ENCODE data around the gene MAU2. TPM values are rescaled to one million over a fixed set of nuclear protein-coding genes. Genes with fewer than 3 reads are reported as not detected.
A peak's percentile ranks its signal among the peaks of the same experiment; 100 is the strongest.

The MAU2 gene
- polyA plus RNA-seq, 2 donors: 19.6 to 35.6 TPM

- Histone ChIP-seq H3K27me3 (ENCODE audit: control insufficient read depth in 1 of 2, insufficient read depth in 2 of 2, low read length in 2 of 2) (no peaks in the 10 kb centered on the region), H3K4me1 (ENCODE audit: control insufficient read depth in 2 of 2, insufficient read depth in 2 of 2, low read length in 1 of 2) (no peaks in the 10 kb centered on the region), H3K9me3 (ENCODE audit: control insufficient read depth in 2 of 2, insufficient read depth in 1 of 2, low read depth in 1 of 2, low read length in 1 of 2) (no peaks in the 10 kb centered on the region), H3K4me3 (ENCODE audit: low read depth in 1 of 2, low read length in 2 of 2) (no peak overlapping the region), H3K27ac (ENCODE audit: low read depth in 2 of 2, low read length in 1 of 2) (peak overlapping the region in 1 of 2 donors; percentile 62), H3K36me3 (ENCODE audit: control insufficient read depth in 2 of 2, insufficient read depth in 2 of 2, low read length in 1 of 2) (peaks cover 8 to 24% of the 10 kb centered on the region in 2 donors)
- 94% methylated on average over 8 of the region's 8 CpGs for WGBS, 2 donors
Measured at GRCh38 chr19:19327672-19328071, 7.0 kb downstream of the MAU2 start.

- H3K36me3 ChIP-seq (ENCODE audit: control insufficient read depth in 2 of 2, insufficient read depth in 2 of 2, low read length in 1 of 2): peaks cover 8 to 25% of the 10 kb centered on the region in 2 donors
Measured at GRCh38 chr19:19329126-19329525, 8.5 kb downstream of the MAU2 start.

GRCh38 chr19:19334063-19334988 is 13.7 kb downstream of the MAU2 start:
- Histone ChIP-seq H3K4me3 (ENCODE audit: low read depth in 1 of 2, low read length in 2 of 2) (no peak overlapping the region), H3K4me1 (ENCODE audit: control insufficient read depth in 2 of 2, insufficient read depth in 2 of 2, low read length in 1 of 2) (peaks cover 5 to 24% of the 10 kb centered on the region in 2 donors), H3K27ac (ENCODE audit: low read depth in 2 of 2, low read length in 1 of 2) (peak overlapping the region; percentile 93 to 95), H3K36me3 (ENCODE audit: control insufficient read depth in 2 of 2, insufficient read depth in 2 of 2, low read length in 1 of 2) (peaks cover 18 to 35% of the 10 kb centered on the region in 2 donors), H3K27me3 (ENCODE audit: control insufficient read depth in 1 of 2, insufficient read depth in 2 of 2, low read length in 2 of 2) (no peaks in the 10 kb centered on the region), H3K9me3 (ENCODE audit: control insufficient read depth in 2 of 2, insufficient read depth in 1 of 2, low read depth in 1 of 2, low read length in 1 of 2) (no peaks in the 10 kb centered on the region)
- 59 to 66% methylated on average over 22 of the region's 22 CpGs for WGBS, 2 donors

More at GRCh38 chr19:19329126-19329525, 8.5 kb downstream of the MAU2 start:
- 50 to 68% methylated on average over 6 of the region's 6 CpGs for WGBS, 2 donors
- Histone ChIP-seq H3K9me3 (ENCODE audit: control insufficient read depth in 2 of 2, insufficient read depth in 1 of 2, low read depth in 1 of 2, low read length in 1 of 2) (no peaks in the 10 kb centered on the region), H3K27me3 (ENCODE audit: control insufficient read depth in 1 of 2, insufficient read depth in 2 of 2, low read length in 2 of 2) (no peaks in the 10 kb centered on the region), H3K4me1 (ENCODE audit: control insufficient read depth in 2 of 2, insufficient read depth in 2 of 2, low read length in 1 of 2) (peaks cover 0 to 3% of the 10 kb centered on the region in 2 donors), H3K27ac (ENCODE audit: low read depth in 2 of 2, low read length in 1 of 2) (peak overlapping the region in 1 of 2 donors; percentile 53), H3K4me3 (ENCODE audit: low read depth in 1 of 2, low read length in 2 of 2) (no peak overlapping the region)

GRCh38 chr19:19334989-19335344 is 14.3 kb downstream of the MAU2 start:
- peaks cover 15 to 35% of the 10 kb centered on the region in 2 donors for H3K36me3 ChIP-seq (ENCODE audit: control insufficient read depth in 2 of 2, insufficient read depth in 2 of 2, low read length in 1 of 2)
- no peak overlapping the region for H3K4me3 ChIP-seq (ENCODE audit: low read depth in 1 of 2, low read length in 2 of 2)

GRCh38 chr19:19335408-19336158 is 15.0 kb downstream of the MAU2 start:
- H3K9me3 ChIP-seq (ENCODE audit: control insufficient read depth in 2 of 2, insufficient read depth in 1 of 2, low read depth in 1 of 2, low read length in 1 of 2): no peaks in the 10 kb centered on the region
- peak overlapping the region; percentile 93 to 95 for H3K27ac ChIP-seq (ENCODE audit: low read depth in 2 of 2, low read length in 1 of 2)
- peaks cover 15 to 35% of the 10 kb centered on the region in 2 donors for H3K36me3 ChIP-seq (ENCODE audit: control insufficient read depth in 2 of 2, insufficient read depth in 2 of 2, low read length in 1 of 2)
- 55 to 59% methylated on average over 16 of the region's 16 CpGs for WGBS, 2 donors
- H3K4me1 ChIP-seq (ENCODE audit: control insufficient read depth in 2 of 2, insufficient read depth in 2 of 2, low read length in 1 of 2): peaks cover 5 to 24% of the 10 kb centered on the region in 2 donors
- no peaks in the 10 kb centered on the region for H3K27me3 ChIP-seq (ENCODE audit: control insufficient read depth in 1 of 2, insufficient read depth in 2 of 2, low read length in 2 of 2)
- H3K4me3 ChIP-seq (ENCODE audit: low read depth in 1 of 2, low read length in 2 of 2): no peak overlapping the region

More at GRCh38 chr19:19334989-19335344, 14.3 kb downstream of the MAU2 start:
- peak overlapping the region; percentile 93 to 95 for H3K27ac ChIP-seq (ENCODE audit: low read depth in 2 of 2, low read length in 1 of 2)
- no peaks in the 10 kb centered on the region for H3K27me3 ChIP-seq (ENCODE audit: control insufficient read depth in 1 of 2, insufficient read depth in 2 of 2, low read length in 2 of 2)
- WGBS, 2 donors: 50 to 53% methylated on average over 3 of the region's 3 CpGs
- H3K9me3 ChIP-seq (ENCODE audit: control insufficient read depth in 2 of 2, insufficient read depth in 1 of 2, low read depth in 1 of 2, low read length in 1 of 2): no peaks in the 10 kb centered on the region
- peaks cover 5 to 24% of the 10 kb centered on the region in 2 donors for H3K4me1 ChIP-seq (ENCODE audit: control insufficient read depth in 2 of 2, insufficient read depth in 2 of 2, low read length in 1 of 2)

GRCh38 chr19:19336597-19336996 is 16.0 kb downstream of the MAU2 start:
- Histone ChIP-seq H3K4me1 (ENCODE audit: control insufficient read depth in 2 of 2, insufficient read depth in 2 of 2, low read length in 1 of 2) (peaks cover 5 to 24% of the 10 kb centered on the region in 2 donors), H3K27ac (ENCODE audit: low read depth in 2 of 2, low read length in 1 of 2) (peak overlapping the region; percentile 93 to 95), H3K36me3 (ENCODE audit: control insufficient read depth in 2 of 2, insufficient read depth in 2 of 2, low read length in 1 of 2) (peaks cover 22 to 40% of the 10 kb centered on the region in 2 donors), H3K4me3 (ENCODE audit: low read depth in 1 of 2, low read length in 2 of 2) (no peak overlapping the region), H3K27me3 (ENCODE audit: control insufficient read depth in 1 of 2, insufficient read depth in 2 of 2, low read length in 2 of 2) (no peaks in the 10 kb centered on the region), H3K9me3 (ENCODE audit: control insufficient read depth in 2 of 2, insufficient read depth in 1 of 2, low read depth in 1 of 2, low read length in 1 of 2) (no peaks in the 10 kb centered on the region)
- 34 to 39% methylated on average over 3 of the region's 3 CpGs for whole genome bisulfite sequencing, 2 donors

GRCh38 chr19:19337120-19337519 is 16.5 kb downstream of the MAU2 start:
- Histone ChIP-seq H3K36me3 (ENCODE audit: control insufficient read depth in 2 of 2, insufficient read depth in 2 of 2, low read length in 1 of 2) (peaks cover 22 to 42% of the 10 kb centered on the region in 2 donors), H3K27ac (ENCODE audit: low read depth in 2 of 2, low read length in 1 of 2) (peak overlapping the region; percentile 93 to 95), H3K27me3 (ENCODE audit: control insufficient read depth in 1 of 2, insufficient read depth in 2 of 2, low read length in 2 of 2) (no peaks in the 10 kb centered on the region), H3K9me3 (ENCODE audit: control insufficient read depth in 2 of 2, insufficient read depth in 1 of 2, low read depth in 1 of 2, low read length in 1 of 2) (no peaks in the 10 kb centered on the region), H3K4me1 (ENCODE audit: control insufficient read depth in 2 of 2, insufficient read depth in 2 of 2, low read length in 1 of 2) (peaks cover 5 to 24% of the 10 kb centered on the region in 2 donors), H3K4me3 (ENCODE audit: low read depth in 1 of 2, low read length in 2 of 2) (no peak overlapping the region)
- 60 to 72% methylated on average over 17 of the region's 17 CpGs for WGBS, 2 donors

- peaks cover 22 to 46% of the 10 kb centered on the region in 2 donors for H3K36me3 ChIP-seq (ENCODE audit: control insufficient read depth in 2 of 2, insufficient read depth in 2 of 2, low read length in 1 of 2)
- WGBS, 2 donors: 51 to 58% methylated on average over 7 of the region's 7 CpGs
Measured at GRCh38 chr19:19338082-19338481, 17.5 kb downstream of the MAU2 start.

GRCh38 chr19:19341026-19341425 is 20.4 kb downstream of the MAU2 start:
- Histone ChIP-seq H3K27ac (ENCODE audit: low read depth in 2 of 2, low read length in 1 of 2) (no peak overlapping the region), H3K9me3 (ENCODE audit: control insufficient read depth in 2 of 2, insufficient read depth in 1 of 2, low read depth in 1 of 2, low read length in 1 of 2) (no peaks in the 10 kb centered on the region), H3K27me3 (ENCODE audit: control insufficient read depth in 1 of 2, insufficient read depth in 2 of 2, low read length in 2 of 2) (no peaks in the 10 kb centered on the region), H3K36me3 (ENCODE audit: control insufficient read depth in 2 of 2, insufficient read depth in 2 of 2, low read length in 1 of 2) (peaks cover 39 to 61% of the 10 kb centered on the region in 2 donors), H3K4me3 (ENCODE audit: low read depth in 1 of 2, low read length in 2 of 2) (no peak overlapping the region), H3K4me1 (ENCODE audit: control insufficient read depth in 2 of 2, insufficient read depth in 2 of 2, low read length in 1 of 2) (peaks cover 3 to 11% of the 10 kb centered on the region in 2 donors)
- 93 to 96% methylated on average over 10 to 11 of the region's 11 CpGs for WGBS, 2 donors

More at GRCh38 chr19:19338082-19338481, 17.5 kb downstream of the MAU2 start:
- H3K4me3 ChIP-seq (ENCODE audit: low read depth in 1 of 2, low read length in 2 of 2): no peak overlapping the region
- peaks cover 5 to 24% of the 10 kb centered on the region in 2 donors for H3K4me1 ChIP-seq (ENCODE audit: control insufficient read depth in 2 of 2, insufficient read depth in 2 of 2, low read length in 1 of 2)
- H3K9me3 ChIP-seq (ENCODE audit: control insufficient read depth in 2 of 2, insufficient read depth in 1 of 2, low read depth in 1 of 2, low read length in 1 of 2): no peaks in the 10 kb centered on the region
- H3K27me3 ChIP-seq (ENCODE audit: control insufficient read depth in 1 of 2, insufficient read depth in 2 of 2, low read length in 2 of 2): no peaks in the 10 kb centered on the region
- H3K27ac ChIP-seq (ENCODE audit: low read depth in 2 of 2, low read length in 1 of 2): peak overlapping the region; percentile 93 to 95
